ENCODE measurements around the gene UVSSA.

The UVSSA gene

GRCh38 chr4:1346781-1347409 is at the start of gene UVSSA:
TSS of gene UVSSA (plus strand) at chr4:1347208. CDS start at chr4:1348092, 884 bp downstream.
- peak; percentile 88 for DNase-seq

- DNase-seq, result no peak
These were observed 49.3 kb upstream of the UVSSA start for GRCh38 chr4:1297456-1298325.

- no peak for DNase-seq
These were observed 48.5 kb upstream of the UVSSA start for GRCh38 chr4:1298461-1298860.

GRCh38 chr4:1299301-1299860 is 47.6 kb upstream of the UVSSA start:
- no peak for DNase-seq

GRCh38 chr4:1300466-1301455 is 46.2 kb upstream of the UVSSA start:
- DNase-seq, result no peak

GRCh38 chr4:1302159-1302558 is 44.8 kb upstream of the UVSSA start:
- no peak for DNase-seq

- DNase-seq, result no peak
These were observed 41.7 kb upstream of the UVSSA start for GRCh38 chr4:1305261-1305711.

GRCh38 chr4:1305781-1306455 is 41.1 kb upstream of the UVSSA start:
- DNase-seq, result no peak

- DNase-seq, result no peak
These were observed 38.9 kb upstream of the UVSSA start for GRCh38 chr4:1307951-1308735.

GRCh38 chr4:1309261-1310010 is 37.6 kb upstream of the UVSSA start:
- DNase-seq, result no peak

- DNase-seq, result no peak
These were observed 36.8 kb upstream of the UVSSA start for GRCh38 chr4:1310031-1310795.

GRCh38 chr4:1310796-1311631 is 36.0 kb upstream of the UVSSA start:
- DNase-seq, result no peak

GRCh38 chr4:1312821-1313640 is 34.0 kb upstream of the UVSSA start:
- DNase-seq, result no peak

- DNase-seq, result no peak
These were observed 31.7 kb upstream of the UVSSA start for GRCh38 chr4:1315306-1315705.

- DNase-seq, result no peak
These were observed 31.0 kb upstream of the UVSSA start for GRCh38 chr4:1315836-1316536.

GRCh38 chr4:1316537-1317168 is 30.4 kb upstream of the UVSSA start:
- DNase-seq, result no peak

All from NCI-H510A treated with DMSO at 0.1 percent for 48 hours (cell line).